Mucosa of descending colon (tissue), 3 donors: ENCODE measurements around the gene SOX5. TPM values are rescaled to one million over a fixed set of nuclear protein-coding genes. Genes with fewer than 3 reads are reported as not detected.

Experiments used
- ATAC-seq: fragments of 200-7000 bp; cut with Tn5 transposase; one replicate; pipeline ENCODE4 v1.9.1; 2020; ENCODE audit warnings: mild to moderate bottlenecking, moderate library complexity
- DNase-seq, 3 donors: peaks; one replicate each; pipeline ENCODE4 v3.0.0-alpha.2; 2020
- H3K36me3 ChIP-seq: fragments of 200-600 bp; one replicate; pipeline ENCODE4 v1.8.0; 2021; ENCODE audit warnings: low read depth, mild to moderate bottlenecking
- H3K4me1 ChIP-seq: fragments of 200-600 bp; one replicate; pipeline ENCODE4 v1.8.0; 2021; ENCODE audit warnings: low read depth, mild to moderate bottlenecking
- H3K4me3 ChIP-seq: fragments of 200-600 bp; one replicate; pipeline ENCODE4 v1.8.0; 2021; ENCODE audit warnings: mild to moderate bottlenecking
- H3K9me3 ChIP-seq: fragments of 200-600 bp; one replicate; pipeline ENCODE4 v1.8.0; 2021; ENCODE audit warnings: mild to moderate bottlenecking
- intact Hi-C, 2 donors: fragments of 100-400 bp; cut with DNase I in 1 of 2; cut with micrococcal nuclease in 1 of 2; formaldehyde crosslinking; loops; one replicate each; pipeline versions ENCODE4 v1.11.0 to v1.11.1; 2022; cut with DNase I, micrococcal nuclease
- total RNA-seq, 3 donors: library from RNA; stranded (reverse); fragmentation: NEBNext Ultra II Directional in 2 of 3; extraction: Animal tissue kit (Norgen Biotek cat#: 25700) in 2 of 3; gene quantifications; one replicate each; pipeline versions ENCODE4 v1.2.1 to v1.2.4, GENCODE V29; 2021 to 2023
- TF ChIP-seq, protein P1 (sequence below): fragments of 200-600 bp; IDR thresholded peaks from one replicate; pipeline ENCODE4 v1.8.0; 2022; ENCODE audit warnings: antibody characterized with exemption, mild to moderate bottlenecking
- donor health status: DM: no; HTN: no; CAD: no; lungs with moderate emphysema.
- donor health status: DM: no; HTN: no; CAD: no.
- donor health status: DM: no; HTN: yes; CAD: no.

SOX5 gene
- total RNA-seq, 3 donors from 2014 or later = 2.8 to 13.0 (median 3.3) TPM

- ATAC-seq (no peak), DNase-seq (no peak)
- Histone ChIP-seq H3K36me3 (no peaks in the 10 kb centered on the region), H3K9me3 (no peaks in the 10 kb centered on the region), H3K4me1 (no peaks in the 10 kb centered on the region), H3K4me3 (no peak overlapping the region)
- intact Hi-C loops = no loop called here
- TF ChIP-seq, protein P1, sequence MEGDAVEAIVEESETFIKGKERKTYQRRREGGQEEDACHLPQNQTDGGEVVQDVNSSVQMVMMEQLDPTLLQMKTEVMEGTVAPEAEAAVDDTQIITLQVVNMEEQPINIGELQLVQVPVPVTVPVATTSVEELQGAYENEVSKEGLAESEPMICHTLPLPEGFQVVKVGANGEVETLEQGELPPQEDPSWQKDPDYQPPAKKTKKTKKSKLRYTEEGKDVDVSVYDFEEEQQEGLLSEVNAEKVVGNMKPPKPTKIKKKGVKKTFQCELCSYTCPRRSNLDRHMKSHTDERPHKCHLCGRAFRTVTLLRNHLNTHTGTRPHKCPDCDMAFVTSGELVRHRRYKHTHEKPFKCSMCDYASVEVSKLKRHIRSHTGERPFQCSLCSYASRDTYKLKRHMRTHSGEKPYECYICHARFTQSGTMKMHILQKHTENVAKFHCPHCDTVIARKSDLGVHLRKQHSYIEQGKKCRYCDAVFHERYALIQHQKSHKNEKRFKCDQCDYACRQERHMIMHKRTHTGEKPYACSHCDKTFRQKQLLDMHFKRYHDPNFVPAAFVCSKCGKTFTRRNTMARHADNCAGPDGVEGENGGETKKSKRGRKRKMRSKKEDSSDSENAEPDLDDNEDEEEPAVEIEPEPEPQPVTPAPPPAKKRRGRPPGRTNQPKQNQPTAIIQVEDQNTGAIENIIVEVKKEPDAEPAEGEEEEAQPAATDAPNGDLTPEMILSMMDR = no peak
Observed at GRCh38 chr12:23771240-23771949, 178.1 kb downstream of the SOX5 start.

GRCh38 chr12:23770202-23770938 is 179.1 kb downstream of the SOX5 start:
- Histone ChIP-seq H3K36me3 (no peaks in the 10 kb centered on the region), H3K4me3 (no peak overlapping the region), H3K4me1 (no peaks in the 10 kb centered on the region), H3K9me3 (no peaks in the 10 kb centered on the region)
- no peak for ATAC-seq
- DNase-seq = no peak
- intact Hi-C loops = no loop called here
- TF ChIP-seq, protein P1 = no peak

GRCh38 chr12:23767834-23768233 is 181.6 kb downstream of the SOX5 start:
- ATAC-seq (no peak), DNase-seq (no peak)
- TF ChIP-seq, protein P1 = no peak
- no peak overlapping the region for H3K4me3 ChIP-seq
- no peaks in the 10 kb centered on the region for H3K36me3 ChIP-seq
- no peaks in the 10 kb centered on the region for H3K4me1 ChIP-seq
- H3K9me3 ChIP-seq = no peaks in the 10 kb centered on the region
- intact Hi-C loops = no loop called here

DNA sequence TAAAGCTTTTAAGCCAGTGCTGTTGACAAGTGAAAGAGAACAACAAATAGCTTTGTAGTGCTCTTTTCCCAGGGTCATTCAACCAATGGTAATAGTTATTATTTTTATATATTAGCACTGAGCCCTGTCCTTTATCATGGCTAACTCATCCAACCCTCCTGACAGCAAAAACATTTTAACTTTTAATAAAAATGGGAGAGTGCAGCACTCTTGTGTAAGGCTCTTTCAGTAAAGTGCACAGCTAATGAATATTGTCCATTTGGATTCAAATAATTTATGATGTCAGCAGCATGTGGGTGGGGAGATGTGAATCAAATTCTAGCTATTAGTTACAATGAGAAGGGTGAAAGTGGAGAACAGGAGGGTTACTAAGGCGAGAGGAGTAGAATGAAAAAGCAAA is 185.7 kb downstream of the SOX5 start:
- ATAC-seq = no peak
- TF ChIP-seq, protein P1 = no peak
- H3K36me3 ChIP-seq = no peaks in the 10 kb centered on the region
- H3K9me3 ChIP-seq = no peaks in the 10 kb centered on the region
- intact Hi-C loops = no loop called here
- H3K4me1 ChIP-seq = no peaks in the 10 kb centered on the region
- DNase-seq = no peak
- H3K4me3 ChIP-seq = no peak overlapping the region

GRCh38 chr12:23760495-23760894 is 189.0 kb downstream of the SOX5 start:
- intact Hi-C loops = no loop called here
- TF ChIP-seq, protein P1 = no peak
- no peak for DNase-seq

More at GRCh38 chr12:23760495-23760894, 189.0 kb downstream of the SOX5 start:
- Histone ChIP-seq H3K4me3 (no peak overlapping the region), H3K36me3 (no peaks in the 10 kb centered on the region), H3K9me3 (no peaks in the 10 kb centered on the region), H3K4me1 (no peaks in the 10 kb centered on the region)
- no peak for ATAC-seq
